HL-60 (cell line): ENCODE measurements around the gene DBI.
A peak's percentile ranks its signal among the peaks of the same experiment; 100 is the strongest.

ENCODE experiments used
- DNase-seq, 2 experiments: peaks; one replicate each; pipeline ENCODE4 v3.0.0-alpha.2; 2010 to 2020; ENCODE audit warnings: low read depth in 1 of 2, low spot score in 1 of 2
- H3K27ac ChIP-seq: fragments of 250-450 bp; sonication (Bioruptor Pico); replicated peaks from 2 replicates; pipeline ENCODE4 v1.5.1; 2020; ENCODE audit warnings: mild to moderate bottlenecking, moderate library complexity
- H3K27me3 ChIP-seq: fragments of 250-450 bp; sonication (Bioruptor Pico); 2 replicates; pipeline ENCODE4 v1.5.1; 2021; ENCODE audit warnings: mild to moderate bottlenecking, moderate library complexity; ENCODE audit not compliant: insufficient read depth, poor library complexity, severe bottlenecking
- H3K4me3 ChIP-seq: replicated peaks from 2 replicates; pipeline ENCODE4 v1.5.1; 2011; ENCODE audit warnings: mild to moderate bottlenecking, control low read depth, low read length; ENCODE audit not compliant: insufficient read depth
- CTCF ChIP-seq: IDR thresholded peaks from one replicate; pipeline ENCODE4 v1.5.1; 2011; ENCODE audit warnings: low read length, control low read depth, inconsistent platforms; ENCODE audit not compliant: insufficient read depth
- GABPA ChIP-seq: IDR thresholded peaks from 2 replicates; pipeline ENCODE4 v1.6.1; 2012; ENCODE audit warnings: low read depth
- POLR2AphosphoS5 ChIP-seq: IDR thresholded peaks from 2 replicates; pipeline ENCODE4 v1.6.1; 2012; ENCODE audit warnings: low read depth
- REST ChIP-seq: IDR thresholded peaks from 2 replicates; pipeline ENCODE4 v1.6.1; 2012; ENCODE audit warnings: low read depth; ENCODE audit not compliant: insufficient replicate concordance
- SPI1 ChIP-seq: IDR thresholded peaks from 2 replicates; pipeline ENCODE4 v1.6.1; 2012; ENCODE audit warnings: low read depth, mild to moderate bottlenecking, borderline replicate concordance
- long read RNA-seq: library from polyadenylated mRNA; unstranded; transcript quantifications from one replicate; pipeline ENCODE4 v2.0.0, GENCODE V29; 2020

The DBI gene
- long read RNA-seq, transcript DBI-202 (4 exons, 637 nt): major isoform, 9 of 10 reads
- long read RNA-seq, partial matches to known transcripts: 1 of 10 reads
- long read RNA-seq, other reads (novel, unspliced or antisense): 0 of 10 reads

GRCh38 chr2:119366649-119367471 lies at the start of gene DBI, which contains the start of gene C2orf76:
Gene DBI, plus strand, starts transcription at chr2:119366977. Its CDS starts 75 bp downstream, at chr2:119367052.
Gene C2orf76, minus strand, starts transcription at chr2:119366834. Its CDS starts 26,875 bp downstream, at chr2:119339959.
- no peaks in the 10 kb centered on the region for H3K27me3 ChIP-seq
- DNase-seq: peak; percentile 97 to 98
- no peak for TF ChIP-seq CTCF
- TF ChIP-seq POLR2AphosphoS5: peak; percentile 94
- TF ChIP-seq GABPA: 0 out of 2 replicates have a peak, but pooled peaks have one; percentile 36
- peak; percentile 29 for TF ChIP-seq REST
- TF ChIP-seq SPI1: peak; percentile 24; the same call in 1 of the 2 replicates
- peak within 1 kb of the TSS; percentile 91 for H3K27ac ChIP-seq
- peak within 1 kb of the TSS; percentile 61 for H3K4me3 ChIP-seq

GRCh38 chr2:119317554-119317953 lies 49.2 kb upstream of the DBI start:
- TF ChIP-seq POLR2AphosphoS5: no peak
- TF ChIP-seq CTCF: no peak
- TF ChIP-seq GABPA: no peak
- TF ChIP-seq SPI1: no peak
- no peak for TF ChIP-seq REST
- Histone ChIP-seq H3K27me3 (no peaks in the 10 kb centered on the region), H3K4me3 (no peak overlapping the region), H3K27ac (no peak overlapping the region)
- no peak for DNase-seq

- TF ChIP-seq GABPA: no peak
- no peak for TF ChIP-seq POLR2AphosphoS5
- TF ChIP-seq SPI1: no peak
- no peak for TF ChIP-seq REST
- TF ChIP-seq CTCF: no peak
- H3K4me3 ChIP-seq: no peak overlapping the region
- no peak overlapping the region for H3K27ac ChIP-seq
- H3K27me3 ChIP-seq: no peaks in the 10 kb centered on the region
- DNase-seq: no peak
Observed at GRCh38 chr2:119319593-119319992, 47.2 kb upstream of the DBI start.
